GM11168 (cell line): ENCODE data around the gene ADAM22.
"Not testable (repeated sequence)": the region's sequence is repeated elsewhere in the genome, so short reads cannot be mapped to it uniquely, and the experiment has no call there.

Experiments used
- in situ Hi-C: fragments of 300-500 bp; cut with MboI; formaldehyde crosslinking; loops from one replicate; pipeline ENCODE4 v1.12.0; 2022; ENCODE audit warnings: low sequenced_read_pairs; ENCODE audit not compliant: unreplicated experiment

Gene ADAM22

GRCh38 chr7:87945926-87946325 is 11.9 kb downstream of the ADAM22 start:
- in situ Hi-C loops, result not testable (repeated sequence)

DNA sequence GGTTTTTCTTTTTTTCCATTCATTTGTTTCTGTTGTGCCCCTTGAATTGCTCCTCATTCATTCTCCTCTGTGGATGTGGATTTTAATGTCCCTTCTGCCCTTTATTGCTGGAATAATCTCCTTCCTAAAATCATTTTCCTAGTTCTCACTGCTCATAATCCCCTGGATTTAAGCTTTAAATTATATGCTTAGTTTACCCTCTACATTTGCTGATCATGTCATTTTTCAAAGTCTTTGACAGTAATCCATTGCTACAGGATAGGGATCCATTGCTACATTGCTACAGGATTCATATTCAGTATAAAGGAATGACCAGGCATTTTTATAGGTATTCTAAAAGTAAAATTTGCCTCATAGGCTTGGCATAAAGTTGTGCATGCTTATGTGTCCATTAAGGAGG is 14.3 kb downstream of the ADAM22 start:
- in situ Hi-C loops, result no loop called here

- in situ Hi-C loops, result no loop called here
These were observed 25.3 kb downstream of the ADAM22 start for GRCh38 chr7:87959336-87959735.

DNA sequence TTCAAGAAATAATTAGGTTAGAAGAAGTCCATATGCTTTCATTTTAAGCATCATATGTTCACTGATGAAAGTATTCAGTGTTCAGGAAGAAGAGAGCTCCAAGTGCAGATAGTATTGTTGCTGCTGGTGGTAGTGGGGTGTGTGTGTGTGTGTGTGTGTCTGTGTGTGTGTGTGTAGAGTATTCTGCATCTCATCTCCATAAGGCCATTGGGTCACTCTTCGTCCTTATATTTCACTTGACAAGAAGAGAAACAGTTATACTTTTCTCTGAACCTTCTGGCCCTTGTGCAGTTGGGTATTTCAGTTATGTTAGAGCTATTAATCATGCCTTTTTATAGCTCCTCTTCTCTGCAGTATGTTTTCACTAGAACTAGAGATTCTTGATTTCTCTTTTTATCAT is 26.2 kb downstream of the ADAM22 start:
- in situ Hi-C loops, result no loop called here

- in situ Hi-C loops, result no loop called here
These were observed 27.7 kb downstream of the ADAM22 start for GRCh38 chr7:87961754-87962153.

DNA sequence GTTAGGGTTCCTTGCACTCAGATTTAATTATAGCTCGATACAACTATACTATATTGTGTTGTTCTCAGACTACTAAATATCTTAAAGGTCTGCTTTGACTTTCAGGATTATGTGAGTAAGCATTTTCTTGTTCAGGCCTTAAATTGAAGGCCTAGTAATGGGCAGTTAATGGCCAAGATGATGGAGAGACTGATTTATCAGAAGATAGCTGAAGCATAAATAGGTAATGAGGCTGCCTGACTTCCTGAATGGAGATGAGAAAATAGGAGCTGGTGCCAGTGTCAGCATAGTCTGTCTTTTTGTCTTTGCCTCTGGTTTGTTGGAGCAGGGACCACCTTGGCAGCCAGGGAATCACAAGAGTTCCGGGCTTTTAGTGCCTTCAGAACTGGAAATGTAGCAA is 32.2 kb downstream of the ADAM22 start:
- in situ Hi-C loops, result no loop called here

GRCh38 chr7:87968021-87968420 is 34.0 kb downstream of the ADAM22 start:
- in situ Hi-C loops, result no loop called here

DNA sequence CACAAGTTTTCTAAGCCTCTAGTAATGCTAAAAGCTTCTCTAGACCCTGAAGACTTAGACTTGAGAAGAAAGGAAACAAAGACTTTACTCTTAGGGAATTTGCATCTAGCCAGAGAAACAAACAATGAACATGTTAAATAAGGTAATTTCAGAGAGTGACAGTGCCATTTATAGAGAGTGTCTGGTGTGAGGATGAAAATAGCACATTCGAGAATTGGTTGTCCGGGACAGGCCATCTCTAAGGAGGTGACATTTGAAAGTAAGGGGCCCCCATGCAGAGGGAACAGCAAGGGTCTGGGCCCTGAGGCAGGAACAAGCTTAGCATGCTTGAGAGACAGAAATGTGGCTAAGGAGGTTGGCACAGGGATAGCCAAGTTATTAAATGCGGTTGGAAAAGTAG is 48.1 kb downstream of the ADAM22 start:
- in situ Hi-C loops, result no loop called here

GRCh38 chr7:87984088-87984487 is 50.0 kb downstream of the ADAM22 start:
- in situ Hi-C loops, result no loop called here

DNA sequence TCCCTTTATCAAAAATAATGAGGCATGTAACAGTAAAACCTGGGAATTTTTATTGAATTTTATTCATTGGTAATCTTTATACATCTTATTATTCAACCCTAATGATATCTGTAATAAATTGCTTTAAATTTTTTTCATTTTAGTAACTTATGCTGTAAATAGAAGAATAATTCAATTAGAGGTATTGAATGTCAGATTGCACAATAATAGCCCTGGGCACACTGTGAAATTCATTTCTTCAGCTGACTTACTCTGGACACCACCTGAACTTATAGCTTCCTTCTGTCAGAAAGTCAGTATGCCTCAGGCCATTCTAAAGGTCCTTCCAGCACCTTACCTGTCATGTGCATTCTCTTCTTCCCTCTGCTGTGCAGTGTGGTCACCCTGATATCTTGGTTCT is 59.2 kb downstream of the ADAM22 start:
- in situ Hi-C loops, result no loop called here

GRCh38 chr7:87999261-87999660 is 65.2 kb downstream of the ADAM22 start:
- in situ Hi-C loops, result no loop called here

DNA sequence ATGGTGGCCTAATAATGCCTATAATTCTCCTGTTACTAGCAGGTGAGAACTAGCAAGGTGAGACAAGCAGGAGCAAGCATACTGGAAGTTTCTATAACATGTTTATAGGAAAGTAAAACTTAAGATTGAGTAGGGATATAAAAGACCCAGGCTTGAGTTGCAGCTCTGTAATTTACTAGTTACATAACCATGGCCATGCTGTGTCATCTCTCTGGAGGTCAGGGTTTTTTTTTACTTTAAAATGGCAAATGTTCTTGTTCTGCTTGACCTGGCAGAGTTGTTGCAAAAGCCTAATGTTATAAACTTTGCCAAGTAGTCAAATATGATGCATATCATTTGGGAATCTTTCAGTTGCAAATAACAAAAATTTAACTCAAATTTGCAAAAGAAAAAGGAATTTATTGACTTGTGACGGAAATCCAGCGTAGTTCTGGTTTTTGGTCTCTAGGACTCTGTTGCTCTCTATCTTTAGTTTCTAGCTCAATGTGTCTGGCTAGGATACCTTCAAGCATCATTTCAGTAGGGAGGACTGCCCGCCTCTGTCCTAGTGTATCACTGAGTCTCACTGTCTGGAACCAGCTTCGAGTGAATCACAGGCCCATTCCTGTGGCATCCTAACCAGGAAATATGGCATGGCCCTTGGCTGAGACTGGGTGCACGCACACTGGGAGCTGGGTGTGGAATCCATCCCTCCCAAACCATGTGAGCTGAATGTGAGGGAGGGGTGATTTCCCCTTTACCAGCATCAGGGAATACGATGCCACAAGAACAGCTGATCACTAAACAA is 67.9 kb downstream of the ADAM22 start:
- in situ Hi-C loops, result no loop called here

GRCh38 chr7:88002617-88003016 is 68.6 kb downstream of the ADAM22 start:
- in situ Hi-C loops, result no loop called here

DNA sequence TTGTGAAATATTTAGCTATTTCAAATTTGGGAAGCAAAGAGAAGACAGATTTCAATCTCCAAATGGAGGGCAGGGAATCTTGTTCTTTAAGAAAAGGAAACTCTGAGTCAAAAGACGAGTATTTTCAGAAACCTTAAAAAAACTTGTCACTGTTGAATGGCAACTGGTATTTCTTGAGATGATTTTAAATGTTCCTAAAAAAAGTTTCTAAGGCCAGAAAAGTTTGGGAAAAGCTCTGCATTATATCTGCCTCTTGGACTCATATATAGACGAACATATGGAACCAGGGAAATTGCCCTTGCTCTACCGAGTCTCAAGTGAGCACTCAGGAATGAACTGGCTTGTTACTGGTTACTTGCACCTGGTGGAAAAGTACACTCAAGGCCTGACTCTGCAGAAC is 69.5 kb downstream of the ADAM22 start:
- in situ Hi-C loops, result no loop called here

DNA sequence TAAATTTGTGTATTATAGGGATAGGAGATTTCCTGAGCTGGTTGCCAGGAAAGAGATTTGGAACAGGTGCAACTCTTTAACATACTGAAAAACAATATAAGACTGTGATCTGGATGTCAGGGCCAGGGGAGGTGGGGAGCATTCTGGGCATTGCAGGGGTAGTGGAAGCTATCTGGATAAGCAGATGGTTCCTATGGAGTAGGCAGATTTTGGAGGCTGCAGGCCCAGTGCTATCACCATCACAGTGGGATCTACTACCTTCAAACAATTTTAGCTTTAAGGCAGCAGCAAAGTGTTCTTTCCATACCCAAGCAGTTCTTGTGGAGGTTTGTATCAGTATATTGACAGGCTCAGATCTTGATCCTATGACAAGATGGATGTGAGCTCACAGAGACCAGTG is 71.1 kb downstream of the ADAM22 start:
- in situ Hi-C loops, result no loop called here

- in situ Hi-C loops, result no loop called here
These were observed 75.6 kb downstream of the ADAM22 start for GRCh38 chr7:88009651-88010050.

DNA sequence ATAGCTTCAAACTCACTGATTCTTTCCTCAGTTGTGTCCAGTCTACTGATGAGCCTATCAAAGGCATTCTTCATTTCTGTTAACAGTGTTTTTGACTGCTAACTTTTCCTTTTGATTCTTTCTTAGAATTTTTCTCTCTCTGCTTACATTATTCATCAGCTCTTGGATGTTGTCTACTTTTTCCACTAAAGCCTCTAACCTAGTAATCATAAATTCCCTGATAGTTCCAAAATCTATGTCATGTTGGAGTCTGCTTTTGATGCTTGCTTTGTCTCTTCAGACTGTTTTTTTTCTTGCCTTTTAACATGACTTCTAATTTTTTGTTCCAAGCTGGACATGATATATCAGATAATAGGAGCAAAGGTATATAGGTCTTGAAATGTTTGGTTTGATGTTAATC is 78.0 kb downstream of the ADAM22 start:
- in situ Hi-C loops, result no loop called here

DNA sequence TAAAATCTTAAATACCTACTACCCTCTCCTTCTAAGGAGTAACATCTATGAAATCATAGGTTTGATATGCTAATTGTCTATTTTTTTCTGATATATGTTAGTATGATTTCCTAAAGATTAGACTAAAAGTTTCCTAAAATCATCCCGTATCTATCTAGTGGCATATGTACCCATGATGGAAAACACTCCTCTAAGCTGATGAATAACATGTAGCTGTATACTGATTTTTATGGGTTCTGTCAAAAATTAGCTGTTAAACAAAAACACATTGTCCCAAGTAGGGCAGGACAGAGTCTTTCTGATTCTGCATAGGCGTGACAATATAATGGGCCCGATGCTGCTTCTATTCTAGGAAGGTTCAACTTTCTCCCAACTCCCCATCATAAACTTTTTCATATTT is 79.9 kb downstream of the ADAM22 start:
- in situ Hi-C loops, result no loop called here

DNA sequence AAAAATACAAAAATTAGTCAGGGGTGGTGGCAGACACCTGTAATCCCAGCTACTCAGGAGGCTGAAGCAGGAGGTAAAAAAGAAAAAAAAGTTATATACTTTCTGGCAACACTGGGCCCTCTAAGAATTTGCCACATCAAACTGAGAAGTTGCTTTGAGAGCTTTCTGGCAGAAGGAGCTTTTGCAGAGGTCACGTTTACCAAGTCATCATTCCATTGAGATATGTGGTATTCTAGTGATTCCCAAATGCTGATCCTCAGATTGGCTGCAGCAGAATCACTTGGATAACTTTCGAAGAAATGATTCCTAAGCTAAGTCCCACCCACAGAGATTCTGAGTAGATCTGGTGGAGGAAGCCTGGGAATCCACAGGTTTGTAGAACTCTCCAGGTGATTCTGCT is 80.5 kb downstream of the ADAM22 start:
- in situ Hi-C loops, result no loop called here

- in situ Hi-C loops, result no loop called here
These were observed 81.3 kb downstream of the ADAM22 start for GRCh38 chr7:88015309-88015708.

DNA sequence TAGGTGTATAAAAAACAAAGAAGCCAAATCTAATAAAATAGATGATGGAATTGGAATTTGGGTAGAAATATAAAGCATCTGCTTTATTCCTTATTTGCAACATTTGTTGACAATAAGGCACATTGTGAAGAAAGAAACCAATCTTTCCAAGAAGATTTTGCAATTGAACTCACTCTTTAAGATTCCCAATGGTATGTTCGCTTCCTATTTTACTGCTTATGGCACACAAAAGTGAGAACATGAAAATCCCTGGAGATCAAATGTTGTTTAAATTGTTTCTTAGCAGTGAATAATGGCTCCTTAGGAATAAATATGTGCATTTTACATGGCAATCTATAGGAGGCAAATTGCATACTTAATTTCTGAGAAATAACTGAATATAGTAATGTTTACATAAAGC is 84.5 kb downstream of the ADAM22 start:
- in situ Hi-C loops, result no loop called here

DNA sequence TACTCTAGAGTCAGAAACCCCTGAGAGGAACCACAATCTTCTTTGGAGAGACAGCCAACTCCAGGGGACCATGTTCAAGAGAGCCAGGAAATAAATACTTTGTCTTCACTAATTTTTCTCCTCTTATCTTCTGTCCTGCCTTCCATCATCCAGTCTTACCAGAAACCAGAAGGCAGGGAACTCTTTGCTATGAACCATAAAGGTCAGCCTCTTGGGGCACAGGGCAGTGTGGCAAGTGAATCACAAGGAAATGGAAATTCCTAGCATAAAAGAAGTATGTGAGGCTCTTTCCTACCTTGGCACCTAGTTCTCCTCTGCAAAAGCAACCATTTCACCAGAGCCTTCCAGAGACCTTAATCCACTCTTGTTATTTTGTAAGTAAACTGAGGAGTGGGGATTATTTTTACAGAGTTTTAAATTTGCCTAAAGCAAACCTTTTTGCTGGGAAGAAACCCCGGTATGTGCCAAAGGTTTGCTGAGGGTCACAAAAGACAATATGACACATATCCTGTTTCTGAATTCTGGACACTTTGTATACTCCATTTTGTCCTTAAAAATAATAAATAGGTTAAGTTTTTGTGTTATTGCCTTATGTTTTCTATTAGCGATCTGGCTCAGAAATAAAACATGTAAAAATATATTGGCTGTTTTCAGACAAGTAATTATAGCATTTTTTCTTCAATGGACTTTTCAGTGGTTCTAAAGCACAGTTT is 87.1 kb downstream of the ADAM22 start:
- in situ Hi-C loops, result no loop called here
